ENCODE measurements around the gene TTC7B.

Gene TTC7B

DNA sequence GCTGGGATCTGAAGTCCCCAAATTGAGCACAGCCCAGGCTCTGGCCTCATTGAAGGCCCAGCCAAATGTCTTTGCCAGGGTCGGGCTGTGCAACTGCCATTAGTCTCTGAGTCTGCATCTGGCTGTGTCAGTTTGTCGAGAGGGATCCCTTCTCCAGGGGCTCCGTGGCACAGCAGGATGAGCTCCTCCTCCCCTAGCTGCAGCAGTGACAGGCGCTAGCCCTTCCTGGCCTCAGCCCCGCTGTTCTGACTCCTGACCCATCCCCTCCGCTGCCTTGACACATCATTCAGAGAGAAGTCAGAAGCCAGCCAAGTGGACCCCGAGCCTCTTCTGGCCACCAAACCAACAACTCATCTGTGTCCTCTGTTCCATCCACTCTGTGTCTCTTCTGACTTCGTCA is 231.1 kb downstream of the TTC7B start:
- TF ChIP-seq SIN3A (IDR thresholded peaks at IDR 0.05; ENCODE audit: borderline replicate concordance, insufficient read depth, low read length) (no peak), TAF1 (IDR thresholded peaks at IDR 0.05; ENCODE audit: borderline replicate concordance, insufficient read depth, low read length) (no peak), FOXP2 (optimal IDR thresholded peaks at IDR 0.05; ENCODE audit: borderline replicate concordance, extremely low read depth, extremely low read length, insufficient read depth) (no peak), POLR2AphosphoS5 (IDR thresholded peaks at IDR 0.05; ENCODE audit: low read depth, low read length) (no peak)
- TF ChIP-seq, protein P1, sequence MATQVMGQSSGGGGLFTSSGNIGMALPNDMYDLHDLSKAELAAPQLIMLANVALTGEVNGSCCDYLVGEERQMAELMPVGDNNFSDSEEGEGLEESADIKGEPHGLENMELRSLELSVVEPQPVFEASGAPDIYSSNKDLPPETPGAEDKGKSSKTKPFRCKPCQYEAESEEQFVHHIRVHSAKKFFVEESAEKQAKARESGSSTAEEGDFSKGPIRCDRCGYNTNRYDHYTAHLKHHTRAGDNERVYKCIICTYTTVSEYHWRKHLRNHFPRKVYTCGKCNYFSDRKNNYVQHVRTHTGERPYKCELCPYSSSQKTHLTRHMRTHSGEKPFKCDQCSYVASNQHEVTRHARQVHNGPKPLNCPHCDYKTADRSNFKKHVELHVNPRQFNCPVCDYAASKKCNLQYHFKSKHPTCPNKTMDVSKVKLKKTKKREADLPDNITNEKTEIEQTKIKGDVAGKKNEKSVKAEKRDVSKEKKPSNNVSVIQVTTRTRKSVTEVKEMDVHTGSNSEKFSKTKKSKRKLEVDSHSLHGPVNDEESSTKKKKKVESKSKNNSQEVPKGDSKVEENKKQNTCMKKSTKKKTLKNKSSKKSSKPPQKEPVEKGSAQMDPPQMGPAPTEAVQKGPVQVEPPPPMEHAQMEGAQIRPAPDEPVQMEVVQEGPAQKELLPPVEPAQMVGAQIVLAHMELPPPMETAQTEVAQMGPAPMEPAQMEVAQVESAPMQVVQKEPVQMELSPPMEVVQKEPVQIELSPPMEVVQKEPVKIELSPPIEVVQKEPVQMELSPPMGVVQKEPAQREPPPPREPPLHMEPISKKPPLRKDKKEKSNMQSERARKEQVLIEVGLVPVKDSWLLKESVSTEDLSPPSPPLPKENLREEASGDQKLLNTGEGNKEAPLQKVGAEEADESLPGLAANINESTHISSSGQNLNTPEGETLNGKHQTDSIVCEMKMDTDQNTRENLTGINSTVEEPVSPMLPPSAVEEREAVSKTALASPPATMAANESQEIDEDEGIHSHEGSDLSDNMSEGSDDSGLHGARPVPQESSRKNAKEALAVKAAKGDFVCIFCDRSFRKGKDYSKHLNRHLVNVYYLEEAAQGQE (IDR thresholded peaks at IDR 0.05; ENCODE audit: insufficient read depth in 1 of 2, low read depth in 2 of 2, low read length in 2 of 2) = no peak

DNA sequence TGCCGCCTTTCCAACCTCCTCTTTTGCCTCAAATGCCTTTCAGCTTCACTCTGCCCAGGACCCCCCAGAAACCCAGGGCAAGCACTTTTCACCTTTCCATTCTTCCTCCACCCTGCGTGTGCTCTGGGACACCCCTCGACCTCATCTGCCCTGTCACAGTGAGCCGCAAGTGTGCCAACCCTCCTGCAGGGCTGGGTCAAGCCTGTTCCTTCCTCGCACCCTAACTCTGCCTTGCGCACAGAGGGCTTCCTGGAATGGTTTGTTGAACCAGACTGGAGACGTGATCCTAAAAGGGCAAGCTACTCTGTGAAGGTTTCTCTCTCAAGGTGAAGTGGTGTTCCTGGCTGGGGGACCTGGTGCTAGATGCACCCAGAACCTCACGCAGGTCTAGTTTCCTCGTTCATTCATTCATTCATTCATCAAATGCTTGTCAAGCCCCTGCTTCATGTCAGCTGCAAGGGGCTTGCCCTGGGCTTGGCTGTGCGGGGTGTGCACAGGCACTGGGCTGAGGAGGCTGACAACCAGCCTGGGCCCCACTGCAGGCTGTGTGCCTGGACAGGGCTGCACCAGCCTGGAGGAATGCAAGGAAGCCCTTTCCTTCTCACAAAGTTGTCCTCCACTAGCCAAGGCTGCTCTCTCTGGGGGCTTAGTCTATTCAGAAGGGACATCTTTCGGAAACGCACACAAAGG is 232.2 kb downstream of the TTC7B start:
- no peak for TF ChIP-seq POLR2AphosphoS5 (IDR thresholded peaks at IDR 0.05; ENCODE audit: low read depth, low read length)
- no peak for TF ChIP-seq TAF1 (IDR thresholded peaks at IDR 0.05; ENCODE audit: borderline replicate concordance, insufficient read depth, low read length)
- no peak for TF ChIP-seq FOXP2 (optimal IDR thresholded peaks at IDR 0.05; ENCODE audit: borderline replicate concordance, extremely low read depth, extremely low read length, insufficient read depth)
- TF ChIP-seq SIN3A (IDR thresholded peaks at IDR 0.05; ENCODE audit: borderline replicate concordance, insufficient read depth, low read length) = no peak
- TF ChIP-seq, protein P1 (IDR thresholded peaks at IDR 0.05; ENCODE audit: insufficient read depth in 1 of 2, low read depth in 2 of 2, low read length in 2 of 2) = no peak

DNA sequence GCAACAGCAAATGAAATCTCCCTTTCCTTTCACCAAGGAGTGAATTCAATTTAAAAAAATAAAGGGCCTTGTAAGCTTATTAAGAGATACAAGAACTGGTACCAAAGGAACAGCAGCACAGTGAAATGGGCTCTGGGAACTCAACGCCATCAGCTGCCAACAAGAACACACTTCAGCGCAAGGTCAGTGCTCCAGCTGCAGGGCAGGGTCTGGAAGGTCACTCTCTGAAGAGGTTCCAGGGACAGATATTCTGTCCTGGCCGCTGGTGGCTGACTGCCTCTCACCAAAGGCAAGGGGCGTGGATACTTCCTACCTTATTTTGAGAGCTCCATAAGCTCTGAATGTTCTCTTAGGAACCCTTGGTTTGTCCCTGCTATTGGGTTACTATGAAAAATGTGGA is 232.8 kb downstream of the TTC7B start:
- TF ChIP-seq FOXP2 (optimal IDR thresholded peaks at IDR 0.05; ENCODE audit: borderline replicate concordance, extremely low read depth, extremely low read length, insufficient read depth) (no peak), TAF1 (IDR thresholded peaks at IDR 0.05; ENCODE audit: borderline replicate concordance, insufficient read depth, low read length) (no peak), SIN3A (IDR thresholded peaks at IDR 0.05; ENCODE audit: borderline replicate concordance, insufficient read depth, low read length) (no peak), POLR2AphosphoS5 (IDR thresholded peaks at IDR 0.05; ENCODE audit: low read depth, low read length) (no peak)
- TF ChIP-seq, protein P1 (IDR thresholded peaks at IDR 0.05; ENCODE audit: insufficient read depth in 1 of 2, low read depth in 2 of 2, low read length in 2 of 2) = no peak

DNA sequence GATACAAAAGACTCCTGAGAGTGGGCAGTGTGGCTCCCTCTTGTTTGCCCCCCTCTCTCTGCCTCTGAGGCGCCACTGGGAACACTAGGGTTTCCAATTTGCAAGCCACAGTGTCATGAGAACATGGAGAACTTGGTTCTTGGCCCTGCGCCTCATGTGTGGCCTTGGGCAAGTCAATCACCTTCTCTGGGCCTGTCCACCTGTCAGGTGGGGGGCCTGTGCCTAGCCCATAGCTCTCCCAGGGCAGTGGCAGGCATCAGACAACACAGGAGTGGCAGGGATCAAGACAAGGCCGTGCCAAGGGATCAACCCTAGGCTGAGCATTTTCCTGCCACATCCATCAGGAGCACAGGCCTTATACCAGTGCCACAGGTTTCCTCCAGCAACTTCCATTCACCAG is 234.1 kb downstream of the TTC7B start:
- no peak for TF ChIP-seq SIN3A (IDR thresholded peaks at IDR 0.05; ENCODE audit: borderline replicate concordance, insufficient read depth, low read length)
- no peak for TF ChIP-seq POLR2AphosphoS5 (IDR thresholded peaks at IDR 0.05; ENCODE audit: low read depth, low read length)
- TF ChIP-seq FOXP2 (optimal IDR thresholded peaks at IDR 0.05; ENCODE audit: borderline replicate concordance, extremely low read depth, extremely low read length, insufficient read depth) = no peak
- TF ChIP-seq TAF1 (IDR thresholded peaks at IDR 0.05; ENCODE audit: borderline replicate concordance, insufficient read depth, low read length) = no peak
- TF ChIP-seq, protein P1 (IDR thresholded peaks at IDR 0.05; ENCODE audit: insufficient read depth in 1 of 2, low read depth in 2 of 2, low read length in 2 of 2) = no peak
